ENCODE data around the gene CNBP. TPM values are rescaled to one million over a fixed set of nuclear protein-coding genes. Genes with fewer than 3 reads are reported as not detected.

The CNBP gene
- total and polyA plus RNA-seq, 2 of the 13 experiments (the other 11 are each of a cell fraction or from before 2014, with no cell fraction given) = 282 to 354 TPM

- TF ChIP-seq KLF13 (CRISPR knock-in tag; IDR thresholded peaks at IDR 0.05) (no peak), DBP (CRISPR knock-in tag; IDR thresholded peaks at IDR 0.05; ENCODE audit: not compliant biosample characterization) (no peak), DPF2 (CRISPR knock-in tag; IDR thresholded peaks at IDR 0.05; ENCODE audit: borderline replicate concordance, low read depth) (no peak)
Observed at GRCh38 chr3:129132097-129132866, 51.4 kb downstream of the CNBP start (continued).

- POLR2A ChIA-PET = interaction anchor here (3.4 kb wide), 1 partner anchor 9 kb away, joined by 22 read pairs; the partner anchor contains the start of gene RAB43
Observed at GRCh38 chr3:129131465-129132088, 52.1 kb downstream of the CNBP start.

More at GRCh38 chr3:129131465-129132088, 52.1 kb downstream of the CNBP start:
- H3K4me1 ChIP-seq (ENCODE audit: insufficient read depth, low read length) = no peaks in the 10 kb centered on the region
- H4K20me1 ChIP-seq (ENCODE audit: insufficient read depth, low read length) = no peaks in the 10 kb centered on the region
- peaks cover 19 to 50% of the 10 kb centered on the region in 2 experiments for H3K36me3 ChIP-seq (replicated peaks in 1 of 2; ENCODE audit: control insufficient read depth in 1 of 2, insufficient read depth in 2 of 2, low read length in 2 of 2)
- no peaks in the 10 kb centered on the region for H3K79me2 ChIP-seq (ENCODE audit: insufficient read depth, low read length)
- no peak overlapping the region for H3K4me3 ChIP-seq (replicated peaks in 1 of 3; ENCODE audit: insufficient read depth in 1 of 3, low read depth in 2 of 3, low read length in 3 of 3)
- intact Hi-C loops (cut with micrococcal nuclease; ENCODE audit: unreplicated experiment) (no loop called here), in situ Hi-C loops (cut with HindIII; ENCODE audit: extremely low pct_ligation_motif_present, low pct_unique_long_range_greater_than_20kb) (no loop called here)
- WGBS (ENCODE audit: low lambda C conversion rate) = 88% methylated on average over 2 of the region's 2 CpGs
- H3K27ac ChIP-seq (ENCODE audit: extremely low read length, insufficient read depth, low read length) = no peak overlapping the region
- ATAC-seq (no peak; the same call in 2 of the 3 replicates), FAIRE-seq (no peak), DNase-seq (ENCODE audit: low spot score) (no peak)
- no peak overlapping the region for H3K4me2 ChIP-seq (ENCODE audit: low read depth, low read length)
- H2AFZ ChIP-seq (ENCODE audit: low read length) = no peak overlapping the region
- H3K9me3 ChIP-seq (ENCODE audit: low read length) = no peaks in the 10 kb centered on the region
- CTCF ChIA-PET (ENCODE audit: low intra/inter-chr PET ratio, low total read pairs) = no interaction called here
- BruUV-seq (replicated peaks) = no TSS peak
- H3K27me3 ChIP-seq (ENCODE audit: control insufficient read depth in 1 of 2, insufficient read depth in 2 of 2, low read length in 2 of 2) = no peaks in the 10 kb centered on the region
- H3K9ac ChIP-seq (ENCODE audit: insufficient read depth, low read depth, low read length) = no peak overlapping the region
- peak; percentile 51; the same call in 1 of the 2 replicates for TF ChIP-seq RARA (CRISPR knock-in tag; IDR thresholded peaks at IDR 0.05)
- no peak for TF ChIP-seq JUN (CRISPR knock-in tag; IDR thresholded peaks at IDR 0.05)
- TF ChIP-seq NR2F1 (CRISPR knock-in tag; IDR thresholded peaks at IDR 0.05) = peak in 1 of 2 experiments; percentile 75; a peak in 2 of 4 replicates

Measured in HepG2 (cell line).